ENCODE results near the gene MCF2L2.

Gene MCF2L2

DNA sequence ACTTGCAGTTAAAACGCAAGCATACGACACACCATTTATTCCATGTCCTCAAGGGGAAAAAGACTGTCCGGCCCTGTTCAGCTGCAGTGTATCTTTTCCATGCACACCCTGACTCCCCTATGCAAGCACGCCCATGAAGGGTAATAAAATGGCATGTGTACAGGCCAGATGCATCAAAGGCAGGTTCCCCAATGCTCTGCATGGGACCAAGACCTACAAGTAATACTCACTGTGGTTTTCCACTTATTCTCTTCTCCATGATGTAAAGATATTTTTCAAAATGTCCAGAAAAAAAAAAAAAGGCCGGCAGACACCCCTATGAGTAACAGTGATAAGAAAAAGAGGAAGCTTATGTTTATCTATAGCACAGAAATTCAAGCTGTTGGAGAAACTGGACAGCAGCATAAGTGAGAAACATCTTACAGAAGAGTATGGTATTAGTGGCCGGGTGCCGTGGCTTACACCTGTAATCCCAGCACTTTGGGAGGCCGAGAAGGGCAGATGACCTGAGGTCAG is 70.8 kb downstream of the MCF2L2 start:
- Histone ChIP-seq H3K36me3 (ENCODE audit: control insufficient read depth, insufficient read depth, low read length) (no peaks in the 10 kb centered on the region), H2AFZ (no peak overlapping the region), H3K79me2 (peaks cover 3% of the 10 kb centered on the region), H3K27ac (no peak overlapping the region), H3K9me3 (ENCODE audit: control insufficient read depth, low read length) (no peaks in the 10 kb centered on the region), H3K4me3 (ENCODE audit: low read depth, low read length) (no peak overlapping the region), H3K27me3 (ENCODE audit: control insufficient read depth, insufficient read depth, low read length) (no peaks in the 10 kb centered on the region), H3K4me1 (no peaks in the 10 kb centered on the region), H3K9ac (no peak overlapping the region), H3K4me2 (ENCODE audit: low read length) (no peak overlapping the region)
- TF ChIP-seq, protein P1, sequence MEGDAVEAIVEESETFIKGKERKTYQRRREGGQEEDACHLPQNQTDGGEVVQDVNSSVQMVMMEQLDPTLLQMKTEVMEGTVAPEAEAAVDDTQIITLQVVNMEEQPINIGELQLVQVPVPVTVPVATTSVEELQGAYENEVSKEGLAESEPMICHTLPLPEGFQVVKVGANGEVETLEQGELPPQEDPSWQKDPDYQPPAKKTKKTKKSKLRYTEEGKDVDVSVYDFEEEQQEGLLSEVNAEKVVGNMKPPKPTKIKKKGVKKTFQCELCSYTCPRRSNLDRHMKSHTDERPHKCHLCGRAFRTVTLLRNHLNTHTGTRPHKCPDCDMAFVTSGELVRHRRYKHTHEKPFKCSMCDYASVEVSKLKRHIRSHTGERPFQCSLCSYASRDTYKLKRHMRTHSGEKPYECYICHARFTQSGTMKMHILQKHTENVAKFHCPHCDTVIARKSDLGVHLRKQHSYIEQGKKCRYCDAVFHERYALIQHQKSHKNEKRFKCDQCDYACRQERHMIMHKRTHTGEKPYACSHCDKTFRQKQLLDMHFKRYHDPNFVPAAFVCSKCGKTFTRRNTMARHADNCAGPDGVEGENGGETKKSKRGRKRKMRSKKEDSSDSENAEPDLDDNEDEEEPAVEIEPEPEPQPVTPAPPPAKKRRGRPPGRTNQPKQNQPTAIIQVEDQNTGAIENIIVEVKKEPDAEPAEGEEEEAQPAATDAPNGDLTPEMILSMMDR (IDR thresholded peaks at IDR 0.05): no peak

DNA sequence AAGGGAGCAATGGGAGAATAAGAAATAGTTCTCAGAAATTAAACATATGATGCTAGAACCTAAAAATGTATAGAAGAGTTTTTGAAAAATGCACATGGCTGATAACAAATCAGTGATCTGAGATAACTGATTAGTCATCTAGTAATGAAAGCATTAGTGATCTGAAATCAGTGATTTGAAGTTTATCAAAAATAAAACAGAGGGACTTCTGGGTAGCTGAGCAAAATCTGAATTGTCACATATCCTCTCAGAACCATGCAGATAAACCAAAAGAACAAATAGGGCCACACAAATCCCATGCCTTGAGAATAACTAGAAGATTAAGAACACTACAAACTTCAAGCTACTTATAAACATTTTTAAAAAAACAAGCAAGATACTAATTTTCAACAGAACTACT is 71.5 kb downstream of the MCF2L2 start:
- Histone ChIP-seq H3K27ac (no peak overlapping the region), H3K4me2 (ENCODE audit: low read length) (no peak overlapping the region), H3K9ac (no peak overlapping the region), H3K9me3 (ENCODE audit: control insufficient read depth, low read length) (no peaks in the 10 kb centered on the region), H3K4me3 (ENCODE audit: low read depth, low read length) (no peak overlapping the region), H3K36me3 (ENCODE audit: control insufficient read depth, insufficient read depth, low read length) (no peaks in the 10 kb centered on the region), H2AFZ (no peak overlapping the region), H3K27me3 (ENCODE audit: control insufficient read depth, insufficient read depth, low read length) (no peaks in the 10 kb centered on the region), H3K4me1 (no peaks in the 10 kb centered on the region), H3K79me2 (peaks cover 3% of the 10 kb centered on the region)
- TF ChIP-seq, protein P1 (IDR thresholded peaks at IDR 0.05): no peak

DNA sequence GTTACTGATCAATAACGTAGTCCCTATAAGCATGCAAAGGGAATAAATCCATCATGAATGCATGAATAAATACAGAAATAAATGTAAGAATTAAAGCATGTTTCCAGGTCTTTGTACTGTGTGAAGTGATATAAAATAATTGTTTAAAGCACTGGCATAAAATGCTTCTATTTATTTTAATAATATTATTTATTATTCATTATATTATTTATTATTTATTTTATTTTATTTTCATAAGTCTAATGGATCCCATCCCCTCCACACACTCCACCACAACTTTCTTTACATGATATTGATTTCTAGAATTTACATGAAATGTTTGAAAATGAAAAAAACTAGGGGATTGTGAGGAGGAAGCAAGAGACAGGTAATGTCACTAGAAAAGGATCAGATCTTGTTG is 73.5 kb downstream of the MCF2L2 start:
- Histone ChIP-seq H3K27me3 (ENCODE audit: control insufficient read depth, insufficient read depth, low read length) (no peaks in the 10 kb centered on the region), H3K9ac (no peak overlapping the region), H3K4me3 (ENCODE audit: low read depth, low read length) (no peak overlapping the region), H2AFZ (no peak overlapping the region), H3K27ac (no peak overlapping the region), H3K36me3 (ENCODE audit: control insufficient read depth, insufficient read depth, low read length) (no peaks in the 10 kb centered on the region), H3K79me2 (peaks cover 3% of the 10 kb centered on the region), H3K9me3 (ENCODE audit: control insufficient read depth, low read length) (no peaks in the 10 kb centered on the region), H3K4me2 (ENCODE audit: low read length) (no peak overlapping the region), H3K4me1 (peaks cover under 1% of the 10 kb centered on the region)
- TF ChIP-seq, protein P1 (IDR thresholded peaks at IDR 0.05): no peak

DNA sequence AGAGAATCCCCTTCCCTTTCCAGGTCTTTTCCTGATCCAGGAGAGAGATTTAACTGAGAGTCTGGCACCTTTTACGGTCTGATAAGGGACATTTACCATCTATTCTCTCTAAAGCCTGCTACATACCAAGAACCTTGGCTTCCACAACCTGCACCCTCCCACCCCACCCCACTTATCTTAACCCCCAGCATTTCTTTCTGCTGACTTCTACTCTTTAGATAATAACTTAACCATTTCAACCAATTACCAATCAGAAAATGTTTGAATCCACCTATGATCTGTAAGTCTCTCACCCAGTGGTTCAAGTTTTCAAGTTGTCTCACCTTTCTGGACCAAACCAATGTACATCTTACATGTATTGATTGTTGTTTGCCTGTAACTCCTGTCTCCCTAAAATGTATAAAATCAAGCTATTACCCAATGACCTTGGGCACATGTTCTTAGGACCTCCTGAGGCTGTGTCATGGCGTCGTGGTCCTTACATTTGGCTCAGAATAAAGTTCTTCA is 74.0 kb downstream of the MCF2L2 start:
- Histone ChIP-seq H2AFZ (no peak overlapping the region), H3K4me1 (peaks cover 5% of the 10 kb centered on the region), H3K4me2 (ENCODE audit: low read length) (no peak overlapping the region), H3K27me3 (ENCODE audit: control insufficient read depth, insufficient read depth, low read length) (no peaks in the 10 kb centered on the region), H3K9ac (no peak overlapping the region), H3K36me3 (ENCODE audit: control insufficient read depth, insufficient read depth, low read length) (no peaks in the 10 kb centered on the region), H3K27ac (no peak overlapping the region), H3K4me3 (ENCODE audit: low read depth, low read length) (no peak overlapping the region), H3K9me3 (ENCODE audit: control insufficient read depth, low read length) (no peaks in the 10 kb centered on the region), H3K79me2 (peaks cover 3% of the 10 kb centered on the region)
- TF ChIP-seq, protein P1 (IDR thresholded peaks at IDR 0.05): no peak

DNA sequence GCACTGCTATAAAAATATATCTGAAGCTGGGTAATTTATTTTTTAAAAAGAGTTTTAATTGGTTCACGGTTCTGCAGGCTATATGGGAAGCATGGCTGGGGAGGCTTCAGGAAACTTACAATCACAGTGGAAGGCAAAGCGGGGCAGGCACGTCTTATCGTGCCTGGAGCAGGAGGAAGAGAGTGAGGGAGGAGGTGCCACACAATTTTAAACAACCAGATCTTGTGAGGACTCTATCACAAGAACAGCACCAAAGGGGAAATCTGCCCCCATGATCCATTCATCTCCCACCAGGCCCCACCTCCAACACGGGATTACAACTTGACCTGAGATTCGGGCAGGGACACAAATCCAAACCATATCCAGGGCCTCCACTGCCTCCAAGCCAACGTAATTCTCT is 75.0 kb downstream of the MCF2L2 start:
- no peak overlapping the region for H3K4me2 ChIP-seq (ENCODE audit: low read length)
- H3K36me3 ChIP-seq (ENCODE audit: control insufficient read depth, insufficient read depth, low read length): no peaks in the 10 kb centered on the region
- no peaks in the 10 kb centered on the region for H3K9me3 ChIP-seq (ENCODE audit: control insufficient read depth, low read length)
- no peaks in the 10 kb centered on the region for H3K27me3 ChIP-seq (ENCODE audit: control insufficient read depth, insufficient read depth, low read length)
- no peak overlapping the region for H3K27ac ChIP-seq
- H3K9ac ChIP-seq: no peak overlapping the region
- H3K4me3 ChIP-seq (ENCODE audit: low read depth, low read length): no peak overlapping the region
- TF ChIP-seq, protein P1 (IDR thresholded peaks at IDR 0.05): no peak
- H3K4me1 ChIP-seq: peaks cover 5% of the 10 kb centered on the region
- peaks cover 2% of the 10 kb centered on the region for H3K79me2 ChIP-seq
- H2AFZ ChIP-seq: no peak overlapping the region
